ENCODE measurements around the gene WNT3. TPM values are rescaled to one million over a fixed set of nuclear protein-coding genes. Genes with fewer than 3 reads are reported as not detected.

Gene WNT3
- total RNA-seq, 4 donors from 2014 or later: 0.27 to 0.48 TPM; not detected in 2

GRCh38 chr17:46796956-46797530 lies 21.4 kb downstream of the WNT3 start:
- 70 to 81% methylated on average over 4 to 8 of the region's 8 CpGs for WGBS, 2 donors (ENCODE audit: low coverage in 1 of 2)
- no peaks in the 10 kb centered on the region for H3K9me3 ChIP-seq
- TF ChIP-seq POLR2AphosphoS5 (IDR thresholded peaks at IDR 0.05) (no peak), CTCF (IDR thresholded peaks at IDR 0.05) (no peak), POLR2A (IDR thresholded peaks at IDR 0.05) (no peak), EP300 (IDR thresholded peaks at IDR 0.05; ENCODE audit: low read depth) (no peak)
- in situ Hi-C loops (cut with MboI; ENCODE audit: low pct_ligation_motif_present in 1 of 4, low pct_unique_long_range_greater_than_20kb in 1 of 4, low sequenced_read_pairs in 3 of 4) (no loop called here), intact Hi-C loops (cut with DNase I; ENCODE audit: low total_unique reads) (no loop called here)
- H3K4me1 ChIP-seq: no peaks in the 10 kb centered on the region
- H3K27ac ChIP-seq: no peak overlapping the region
- peaks cover 40% of the 10 kb centered on the region for H3K27me3 ChIP-seq
- DNase-seq: no peak
- H3K4me3 ChIP-seq: no peak overlapping the region
- H3K36me3 ChIP-seq: no peaks in the 10 kb centered on the region

GRCh38 chr17:46796524-46796923 lies 22.0 kb downstream of the WNT3 start:
- no peak for TF ChIP-seq POLR2AphosphoS5 (IDR thresholded peaks at IDR 0.05)
- no peak for TF ChIP-seq POLR2A (IDR thresholded peaks at IDR 0.05)
- no peak for TF ChIP-seq EP300 (IDR thresholded peaks at IDR 0.05; ENCODE audit: low read depth)
- no peak for TF ChIP-seq CTCF (IDR thresholded peaks at IDR 0.05)
- no peak for DNase-seq
- Histone ChIP-seq H3K27me3 (peaks cover 43% of the 10 kb centered on the region), H3K4me3 (no peak overlapping the region), H3K27ac (no peak overlapping the region), H3K36me3 (no peaks in the 10 kb centered on the region), H3K4me1 (no peaks in the 10 kb centered on the region), H3K9me3 (no peaks in the 10 kb centered on the region)
- WGBS, 2 donors (ENCODE audit: low coverage in 1 of 2): 40 to 70% methylated on average over 1 to 6 of the region's 7 CpGs
- intact Hi-C loops (cut with DNase I; ENCODE audit: low total_unique reads): no loop called here
- in situ Hi-C loops (cut with MboI; ENCODE audit: low pct_ligation_motif_present in 1 of 4, low pct_unique_long_range_greater_than_20kb in 1 of 4, low sequenced_read_pairs in 3 of 4): no loop called here

- intact Hi-C loops (cut with DNase I; ENCODE audit: low total_unique reads) (no loop called here), in situ Hi-C loops (cut with MboI; ENCODE audit: low pct_ligation_motif_present in 1 of 4, low pct_unique_long_range_greater_than_20kb in 1 of 4, low sequenced_read_pairs in 3 of 4) (no loop called here)
- H3K36me3 ChIP-seq: no peaks in the 10 kb centered on the region
- no peak overlapping the region for H3K27ac ChIP-seq
- H3K4me3 ChIP-seq: no peak overlapping the region
- no peak for TF ChIP-seq EP300 (IDR thresholded peaks at IDR 0.05; ENCODE audit: low read depth)
- TF ChIP-seq POLR2A (IDR thresholded peaks at IDR 0.05): no peak
- no peak for TF ChIP-seq CTCF (IDR thresholded peaks at IDR 0.05)
- no peak for TF ChIP-seq POLR2AphosphoS5 (IDR thresholded peaks at IDR 0.05)
- 71 to 76% methylated on average over 1 to 3 of the region's 3 CpGs for WGBS, 2 donors (ENCODE audit: low coverage in 1 of 2)
- H3K27me3 ChIP-seq: peaks cover 46% of the 10 kb centered on the region
- no peak for DNase-seq
- no peaks in the 10 kb centered on the region for H3K9me3 ChIP-seq
- H3K4me1 ChIP-seq: no peaks in the 10 kb centered on the region
Measured at GRCh38 chr17:46796084-46796483, 22.4 kb downstream of the WNT3 start.

GRCh38 chr17:46795379-46795952 lies 23.0 kb downstream of the WNT3 start:
- H3K27me3 ChIP-seq: peaks cover 52% of the 10 kb centered on the region
- no peaks in the 10 kb centered on the region for H3K4me1 ChIP-seq
- H3K36me3 ChIP-seq: no peaks in the 10 kb centered on the region
- H3K9me3 ChIP-seq: no peaks in the 10 kb centered on the region
- H3K27ac ChIP-seq: no peak overlapping the region
- H3K4me3 ChIP-seq: no peak overlapping the region
- intact Hi-C loops (cut with DNase I; ENCODE audit: low total_unique reads) (no loop called here), in situ Hi-C loops (cut with MboI; ENCODE audit: low pct_ligation_motif_present in 1 of 4, low pct_unique_long_range_greater_than_20kb in 1 of 4, low sequenced_read_pairs in 3 of 4) (no loop called here)
- no peak for TF ChIP-seq CTCF (IDR thresholded peaks at IDR 0.05)
- no peak for TF ChIP-seq EP300 (IDR thresholded peaks at IDR 0.05; ENCODE audit: low read depth)
- no peak for TF ChIP-seq POLR2AphosphoS5 (IDR thresholded peaks at IDR 0.05)
- TF ChIP-seq POLR2A (IDR thresholded peaks at IDR 0.05): no peak
- no peak for DNase-seq
- WGBS, 2 donors (ENCODE audit: low coverage in 1 of 2): 74 to 80% methylated on average over 3 to 15 of the region's 15 CpGs

Data from transverse colon (tissue), 4 donors.